GM18508 (cell line): Measurements from ENCODE around the gene PRDM16.

Experiments
- ATAC-seq: cut with Tn5 transposase; IDR thresholded peaks from one replicate; pipeline ENCODE4 v1.9.1; 2021; ENCODE audit warnings: moderate number of reproducible peaks; ENCODE audit not compliant: insufficient read depth, unreplicated experiment

The PRDM16 gene

DNA sequence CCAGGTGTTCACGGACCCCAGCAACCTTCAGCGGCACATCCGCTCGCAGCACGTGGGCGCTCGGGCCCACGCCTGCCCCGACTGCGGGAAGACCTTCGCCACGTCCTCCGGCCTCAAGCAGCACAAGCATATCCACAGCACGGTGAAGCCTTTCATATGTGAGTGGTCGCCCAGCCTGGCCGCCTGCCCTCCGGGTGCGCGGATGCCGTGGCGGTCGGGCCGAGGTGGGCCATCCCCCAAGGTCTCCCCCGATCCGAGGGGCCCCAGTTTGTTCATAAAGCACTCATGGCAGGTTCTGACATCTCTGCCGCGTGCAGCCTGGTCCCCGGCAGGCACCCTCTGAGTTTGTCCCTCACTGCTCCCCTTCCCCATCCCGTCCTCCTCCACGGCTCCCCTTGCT, 336.5 kb downstream of the PRDM16 start:
- ATAC-seq, result no peak

DNA sequence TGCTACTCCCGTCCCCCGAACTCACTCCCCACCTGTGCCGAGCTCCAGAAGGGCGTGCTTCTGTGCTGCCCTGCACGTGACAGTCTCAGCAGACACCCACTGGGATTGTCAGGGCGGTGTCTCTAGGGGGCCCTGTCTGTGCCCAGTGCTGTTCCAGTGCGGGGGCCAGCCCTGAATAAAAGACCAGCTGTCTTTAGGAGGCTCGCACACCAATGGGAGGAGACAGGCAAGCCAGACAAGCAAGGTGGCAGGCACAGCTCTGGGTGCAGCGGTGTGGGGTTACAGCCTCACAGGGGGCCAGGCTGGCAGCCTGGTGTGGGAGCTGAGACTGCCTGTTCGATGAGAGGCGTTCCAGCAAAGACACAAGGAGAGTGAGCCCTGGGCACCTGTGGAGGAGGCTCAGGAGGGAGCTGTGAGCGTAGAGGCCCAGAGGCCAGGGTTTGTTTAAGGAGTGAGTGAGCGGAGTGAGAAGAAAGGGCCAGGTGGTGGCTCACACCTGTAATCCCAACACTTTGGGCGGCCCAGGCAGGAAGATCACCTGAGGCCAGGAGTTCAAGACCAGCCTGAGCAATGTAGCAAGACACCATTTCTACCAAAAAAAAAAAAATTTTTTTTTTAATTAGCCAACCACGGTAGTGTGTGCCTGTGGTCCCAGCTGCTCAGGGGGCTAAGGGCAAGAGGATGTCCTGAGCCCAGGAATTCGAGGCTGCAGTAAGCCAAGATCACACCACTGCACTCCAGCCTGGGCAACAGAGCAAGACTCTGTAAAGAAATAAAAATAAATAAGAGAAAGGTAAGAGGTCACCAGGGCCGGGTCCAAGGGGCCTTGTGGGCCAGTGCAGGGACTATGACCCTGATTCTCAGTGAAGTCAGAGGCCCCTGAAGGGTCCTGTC, 337.2 kb downstream of the PRDM16 start:
- ATAC-seq, result no peak

DNA sequence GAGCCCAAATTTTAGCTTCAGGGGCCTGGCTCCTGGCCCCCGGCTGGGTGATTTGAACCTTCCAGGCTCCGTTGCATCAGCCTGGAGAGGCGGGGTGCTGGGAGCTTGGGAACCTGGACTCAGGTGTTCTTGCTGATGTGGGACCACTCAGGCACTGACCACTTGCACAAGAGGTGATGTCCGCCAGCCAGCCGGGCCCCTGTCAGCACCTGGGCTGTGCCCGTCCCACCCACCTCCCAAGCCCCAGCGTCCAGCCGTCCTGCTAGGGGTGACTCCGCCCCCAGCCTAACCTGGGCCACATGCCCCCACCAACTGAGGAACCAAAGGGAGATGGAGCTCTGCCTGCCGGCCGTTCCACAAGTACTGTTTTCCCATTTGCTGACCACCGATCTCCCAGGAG, 338.0 kb downstream of the PRDM16 start:
- no peak for ATAC-seq

DNA sequence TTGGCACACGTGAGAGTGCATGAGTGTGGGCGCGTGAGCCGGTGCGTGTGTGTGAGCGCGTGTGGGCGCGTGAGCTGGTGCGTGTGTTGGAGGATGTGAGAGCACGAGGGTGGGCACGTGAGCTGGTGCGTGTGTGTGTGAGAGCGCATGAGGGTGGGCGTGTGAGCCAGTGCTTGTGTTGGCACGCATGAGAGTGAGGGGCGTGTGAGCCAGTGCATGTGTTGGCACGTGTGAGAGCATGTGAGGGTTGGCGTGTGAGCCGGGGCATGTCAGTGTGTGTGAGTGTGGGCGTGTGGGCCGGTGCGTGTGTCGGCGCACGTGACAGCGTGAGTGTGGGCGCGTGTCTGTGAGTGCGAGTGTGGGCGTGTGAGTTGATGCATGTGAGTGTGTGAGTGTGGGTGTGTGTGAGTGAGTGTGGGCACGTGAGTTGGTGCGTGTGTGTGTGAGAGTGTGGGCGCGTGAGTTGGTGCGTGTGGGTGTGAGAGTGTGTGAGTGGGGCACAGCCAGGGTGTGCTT, 339.8 kb downstream of the PRDM16 start:
- ATAC-seq, result no peak

DNA sequence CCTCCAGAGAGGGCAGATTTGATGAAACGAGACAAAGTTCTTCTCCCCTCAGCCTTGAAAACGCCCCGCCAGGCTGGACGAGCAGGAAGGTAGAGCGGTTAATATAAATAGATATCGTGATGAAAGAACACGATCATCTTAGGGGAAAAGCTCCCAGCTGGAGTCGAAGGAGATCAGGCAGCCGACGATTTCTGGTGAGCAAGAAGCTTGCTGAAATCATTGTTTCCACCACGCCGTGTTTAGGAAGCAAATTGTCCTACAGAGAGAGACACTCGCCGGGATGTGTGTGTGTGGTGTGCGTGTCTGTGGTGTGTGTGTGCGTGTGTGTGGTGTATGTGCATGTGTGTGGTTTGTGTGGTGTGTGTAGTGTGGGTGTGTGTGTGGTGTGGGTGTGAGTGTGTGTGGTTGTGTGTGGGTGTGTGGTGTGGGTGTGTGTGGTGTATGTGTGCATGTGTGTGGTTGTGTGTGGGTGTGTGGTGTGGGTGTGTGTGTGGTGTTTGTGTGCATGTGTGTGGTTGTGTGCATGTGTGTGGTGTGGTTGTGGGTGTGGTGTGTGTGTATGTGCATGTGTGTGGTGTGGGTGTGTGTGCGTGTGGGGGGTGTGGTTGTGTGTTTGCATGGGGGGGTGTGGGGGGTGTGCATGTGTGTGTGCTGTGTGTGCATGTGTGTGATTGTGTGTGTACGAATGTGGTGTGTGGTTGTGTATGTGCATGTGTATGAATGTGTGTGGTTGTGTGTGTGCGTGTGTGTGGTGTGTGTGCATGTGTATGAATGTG, 340.6 kb downstream of the PRDM16 start:
- ATAC-seq, result no peak

DNA sequence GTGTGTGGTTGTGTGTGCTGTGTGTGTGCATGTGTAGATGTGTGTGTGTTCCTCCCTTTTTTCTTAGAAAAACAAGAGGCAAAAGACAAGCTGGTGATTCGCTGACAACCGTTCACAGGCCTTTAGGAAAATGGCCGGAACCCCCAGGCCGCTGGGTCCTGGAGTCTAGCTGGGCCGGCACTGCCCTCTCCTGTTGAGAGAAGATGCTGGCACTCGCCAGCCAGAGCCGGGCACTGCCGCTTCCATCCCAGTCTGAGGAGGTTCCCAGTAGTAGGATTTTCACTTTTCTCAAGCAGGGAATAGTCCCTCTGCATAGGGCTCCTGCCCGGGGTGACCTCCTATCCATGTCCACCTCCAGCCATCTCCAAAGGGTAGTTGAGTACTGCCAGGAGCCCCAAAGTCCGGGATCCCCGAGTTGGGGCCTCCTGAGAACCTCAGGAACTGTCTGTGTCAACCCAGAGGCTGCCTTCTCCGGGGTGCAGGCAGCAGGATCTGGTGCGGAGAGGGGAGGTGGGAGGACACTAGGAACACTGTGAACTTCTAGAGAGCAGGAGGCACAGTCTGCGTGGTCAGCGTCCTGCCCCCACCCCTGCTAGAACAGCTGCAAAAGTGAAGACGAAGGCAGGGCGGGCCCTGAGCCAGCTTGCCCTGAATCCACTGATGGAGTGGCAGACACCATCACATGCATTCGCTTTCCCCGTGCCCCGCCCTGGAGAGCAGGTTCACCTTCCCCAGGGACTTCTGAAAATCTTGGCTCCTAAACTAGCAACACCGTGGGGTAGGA, 341.3 kb downstream of the PRDM16 start:
- no peak for ATAC-seq

DNA sequence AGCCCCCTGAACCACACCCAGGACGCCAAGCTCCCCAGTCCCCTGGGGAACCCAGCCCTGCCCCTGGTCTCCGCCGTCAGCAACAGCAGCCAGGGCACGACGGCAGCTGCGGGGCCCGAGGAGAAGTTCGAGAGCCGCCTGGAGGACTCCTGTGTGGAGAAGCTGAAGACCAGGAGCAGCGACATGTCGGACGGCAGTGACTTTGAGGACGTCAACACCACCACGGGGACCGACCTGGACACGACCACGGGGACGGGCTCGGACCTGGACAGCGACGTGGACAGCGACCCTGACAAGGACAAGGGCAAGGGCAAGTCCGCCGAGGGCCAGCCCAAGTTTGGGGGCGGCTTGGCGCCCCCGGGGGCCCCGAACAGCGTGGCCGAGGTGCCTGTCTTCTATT, 342.8 kb downstream of the PRDM16 start:
- no peak for ATAC-seq

DNA sequence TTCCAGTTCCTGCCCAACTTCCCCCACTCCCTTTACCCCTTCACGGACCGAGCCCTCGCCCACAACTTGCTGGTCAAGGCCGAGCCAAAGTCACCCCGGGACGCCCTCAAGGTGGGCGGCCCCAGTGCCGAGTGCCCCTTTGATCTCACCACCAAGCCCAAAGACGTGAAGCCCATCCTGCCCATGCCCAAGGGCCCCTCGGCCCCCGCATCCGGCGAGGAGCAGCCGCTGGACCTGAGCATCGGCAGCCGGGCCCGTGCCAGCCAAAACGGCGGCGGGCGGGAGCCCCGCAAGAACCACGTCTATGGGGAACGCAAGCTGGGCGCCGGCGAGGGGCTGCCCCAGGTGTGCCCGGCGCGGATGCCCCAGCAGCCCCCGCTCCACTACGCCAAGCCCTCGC, 343.4 kb downstream of the PRDM16 start:
- ATAC-seq, result no peak

DNA sequence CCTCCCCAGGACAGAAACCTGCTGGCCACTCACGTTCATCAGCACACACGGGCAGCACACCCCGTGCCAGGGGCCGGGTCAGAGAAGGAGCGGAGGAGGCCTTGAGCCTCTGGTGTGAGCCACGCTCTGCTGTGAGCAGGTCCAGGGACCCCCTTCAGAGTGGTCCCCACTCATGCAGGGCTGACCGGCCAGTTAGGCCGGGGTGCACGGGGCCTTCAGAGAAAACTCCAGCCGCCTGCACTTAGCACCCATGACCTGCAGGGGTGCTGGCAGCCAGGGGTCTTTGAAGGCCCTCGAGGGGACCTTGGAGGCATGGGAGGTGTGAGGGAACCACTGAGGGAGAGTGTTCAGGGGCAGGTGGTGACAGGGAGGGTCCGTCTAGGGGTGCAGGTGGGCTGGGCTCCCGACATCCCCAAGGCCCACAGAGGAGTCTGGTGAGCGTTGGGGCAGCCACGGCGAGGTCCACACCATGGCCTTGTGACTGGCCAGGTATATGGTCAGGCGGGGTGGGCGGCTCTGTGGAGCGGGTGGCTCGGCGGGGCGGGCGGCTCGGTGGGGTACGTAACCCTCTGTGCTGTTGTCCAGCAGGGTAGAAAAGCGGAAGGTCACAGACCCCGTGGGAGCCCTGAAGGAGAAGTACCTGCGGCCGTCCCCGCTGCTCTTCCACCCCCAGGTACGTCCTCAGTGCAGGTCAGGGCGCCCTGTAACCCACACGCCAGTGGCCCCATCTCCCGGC, 345.1 kb downstream of the PRDM16 start:
- no peak for ATAC-seq

DNA sequence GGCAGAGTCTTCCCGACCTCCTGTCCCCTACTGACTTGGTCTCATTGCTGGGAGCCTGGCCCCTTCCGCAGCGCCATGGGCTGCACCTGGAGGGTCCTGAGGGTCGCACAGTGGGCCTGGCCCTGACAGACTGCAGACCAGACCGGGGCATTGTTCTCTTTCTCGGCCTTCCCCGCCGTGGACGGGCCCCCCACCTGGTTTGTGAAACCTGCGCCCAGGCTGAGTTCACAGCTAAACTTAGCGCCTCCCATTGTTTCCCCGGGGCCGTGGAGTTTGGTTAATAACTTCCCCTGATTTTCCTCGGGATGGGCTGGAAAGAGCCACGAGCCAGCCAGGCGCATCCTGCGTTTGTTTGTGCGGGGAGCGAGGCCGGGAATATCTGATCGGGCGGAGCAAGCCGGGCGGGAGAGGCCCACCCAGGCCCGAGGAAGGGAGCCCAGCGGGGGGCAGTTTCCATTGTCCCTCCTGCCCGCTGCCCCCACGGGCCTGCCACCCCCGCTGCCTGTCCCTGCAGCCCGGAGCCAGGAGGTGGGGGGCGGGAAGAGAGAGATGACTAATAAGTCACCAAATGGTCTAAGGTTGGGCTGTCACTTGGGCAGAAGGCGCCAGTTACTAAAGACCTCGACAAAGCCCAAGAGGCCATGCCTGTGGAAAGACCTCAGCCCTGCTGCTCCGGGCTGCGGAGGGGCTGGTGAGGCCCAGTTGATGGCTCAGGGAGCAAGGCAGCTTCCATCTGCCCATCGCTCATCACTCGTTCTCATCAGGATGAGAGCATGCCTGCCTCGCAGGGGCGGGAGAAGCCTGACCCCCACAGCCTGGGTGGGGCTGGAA, 346.5 kb downstream of the PRDM16 start:
- no peak for ATAC-seq

DNA sequence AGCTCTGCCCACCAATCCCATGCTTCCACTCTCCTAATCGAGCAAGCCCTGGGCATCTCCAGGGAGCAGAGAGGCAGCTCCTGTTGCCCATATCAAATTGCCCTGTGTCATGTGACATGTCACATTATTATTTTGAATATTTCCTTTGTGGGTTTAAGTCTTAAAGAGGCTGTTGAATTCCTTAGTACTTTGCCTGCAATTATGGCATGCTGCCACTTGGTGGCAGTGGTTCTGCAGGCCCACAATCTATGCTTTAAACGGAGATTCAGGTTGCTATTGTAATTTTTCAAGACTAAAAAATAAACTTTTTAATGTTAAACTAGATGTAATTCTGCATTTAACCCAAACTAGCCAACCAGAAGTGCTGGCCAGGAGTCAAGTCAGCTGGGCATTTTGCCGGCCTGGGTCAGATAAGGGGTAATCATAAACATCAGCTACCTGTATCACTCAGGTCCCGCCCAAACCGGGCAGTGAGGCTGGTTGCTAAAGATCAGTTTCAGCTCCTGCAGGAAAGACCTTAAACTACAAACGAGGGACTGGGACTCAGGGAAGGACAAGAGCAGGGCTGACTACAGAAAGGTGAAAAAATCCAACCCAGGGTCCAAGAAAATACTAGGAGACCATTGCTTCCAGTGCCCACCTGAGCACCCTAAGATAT, 348.2 kb downstream of the PRDM16 start:
- no peak for ATAC-seq

DNA sequence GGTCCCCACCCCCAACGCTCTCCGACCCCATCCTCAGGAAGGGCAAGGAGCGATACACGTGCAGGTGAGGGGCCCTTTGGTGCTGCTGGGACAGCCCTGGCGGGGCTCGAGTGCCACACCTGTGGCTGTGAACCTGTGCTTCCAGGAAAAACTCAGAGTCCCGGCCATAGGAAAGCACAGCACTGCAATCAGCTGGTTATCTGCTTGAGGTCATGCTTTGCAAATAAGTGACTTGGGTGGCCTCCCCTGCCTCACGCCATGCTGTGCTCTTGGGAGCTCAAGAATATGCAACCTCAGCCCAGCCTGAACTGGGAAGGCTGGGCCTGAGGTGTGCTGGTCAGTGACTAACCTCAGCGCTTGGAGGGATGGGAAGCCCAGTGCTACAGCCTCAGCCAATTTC, 348.9 kb downstream of the PRDM16 start:
- ATAC-seq, result no peak

DNA sequence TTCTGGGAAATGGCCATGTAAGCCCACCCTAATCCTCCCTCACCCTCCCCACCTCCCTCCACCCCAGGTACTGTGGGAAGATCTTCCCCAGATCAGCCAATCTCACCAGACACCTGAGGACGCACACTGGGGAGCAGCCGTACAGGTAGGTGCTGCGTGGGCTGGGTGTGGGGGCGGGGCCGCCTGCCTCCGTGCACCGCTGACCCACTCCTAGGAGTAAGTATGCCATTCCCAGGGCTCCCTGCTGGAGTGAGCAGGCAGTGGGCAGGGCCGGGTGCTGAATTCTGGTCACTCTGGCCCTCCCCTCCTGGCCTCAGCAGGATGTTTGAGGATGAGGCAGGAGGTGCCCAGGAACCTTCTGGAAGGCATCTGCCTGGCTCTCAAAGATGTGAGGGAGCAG, 349.6 kb downstream of the PRDM16 start:
- ATAC-seq, result no peak

DNA sequence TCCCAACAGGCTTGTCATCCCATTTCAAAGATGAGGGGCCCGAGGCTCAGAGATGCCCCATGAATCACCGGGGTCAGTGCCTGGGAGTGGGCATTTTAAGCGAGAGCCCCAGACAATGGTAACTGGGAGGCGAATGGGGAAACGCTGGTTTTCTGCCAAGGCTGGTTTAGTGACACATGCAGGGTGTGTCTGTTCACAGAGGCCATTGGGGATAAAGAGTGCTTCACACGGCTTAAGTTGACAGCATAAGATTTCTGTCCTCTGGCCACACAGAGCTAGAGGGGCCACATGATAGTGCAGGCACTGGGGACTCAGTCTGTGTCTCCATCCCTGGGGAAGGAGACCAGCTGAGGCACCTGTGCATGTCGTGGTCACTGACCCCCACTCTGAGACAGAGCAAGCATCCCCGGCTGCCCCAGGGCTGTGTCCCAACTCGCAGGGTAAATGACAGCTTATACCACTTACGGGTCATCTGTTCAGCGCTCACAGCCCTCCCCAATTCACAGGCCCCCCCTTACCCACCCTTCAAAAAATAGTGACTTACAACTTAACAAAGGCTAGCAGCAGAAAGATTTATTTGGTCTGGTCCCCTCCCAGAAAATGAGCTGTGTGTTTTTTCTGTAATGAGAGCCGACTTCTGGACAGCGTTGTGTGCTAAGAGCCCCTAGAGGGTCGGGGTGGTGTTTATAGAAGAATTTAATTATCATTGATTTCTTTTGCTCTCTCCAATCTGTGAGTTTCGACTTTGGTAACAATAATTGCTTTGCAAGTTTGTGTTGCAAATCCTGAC, 350.6 kb downstream of the PRDM16 start:
- no peak for ATAC-seq

DNA sequence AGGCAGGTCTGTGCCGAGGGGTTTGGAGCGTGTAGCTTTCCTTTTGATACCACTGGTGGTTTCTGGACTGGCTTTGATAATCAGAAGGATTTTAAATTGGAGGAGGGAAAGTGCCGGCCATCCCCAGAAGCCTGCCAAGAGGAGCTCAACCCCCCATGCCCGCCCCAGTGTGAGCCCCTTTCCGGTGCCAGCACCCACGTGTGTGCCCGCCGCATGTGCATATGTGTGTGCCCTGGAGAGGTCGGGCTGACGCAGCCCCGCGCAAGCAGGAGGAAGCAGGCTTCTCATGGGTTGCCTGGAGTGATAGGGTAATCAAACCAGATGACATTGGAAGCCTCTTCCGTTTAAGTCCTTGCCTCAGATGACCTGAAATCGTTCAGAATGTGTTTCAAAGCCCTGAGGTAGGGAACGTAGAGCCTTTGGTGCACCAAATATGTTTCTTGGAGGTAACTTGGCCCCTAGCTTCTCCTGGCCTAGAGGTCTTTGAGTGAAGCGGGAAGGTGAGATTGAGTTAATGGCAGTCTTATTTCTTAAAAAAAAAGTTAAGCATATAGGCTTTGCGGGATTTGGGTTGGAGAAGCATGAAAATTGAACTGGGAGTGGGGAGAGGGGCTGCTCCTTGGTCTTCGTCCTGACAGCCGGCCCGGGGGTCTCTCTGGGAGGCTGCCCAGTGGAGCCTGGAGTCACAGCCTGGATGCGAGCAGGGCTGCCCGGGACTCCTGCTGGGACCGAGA, 351.4 kb downstream of the PRDM16 start:
- ATAC-seq, result no peak

DNA sequence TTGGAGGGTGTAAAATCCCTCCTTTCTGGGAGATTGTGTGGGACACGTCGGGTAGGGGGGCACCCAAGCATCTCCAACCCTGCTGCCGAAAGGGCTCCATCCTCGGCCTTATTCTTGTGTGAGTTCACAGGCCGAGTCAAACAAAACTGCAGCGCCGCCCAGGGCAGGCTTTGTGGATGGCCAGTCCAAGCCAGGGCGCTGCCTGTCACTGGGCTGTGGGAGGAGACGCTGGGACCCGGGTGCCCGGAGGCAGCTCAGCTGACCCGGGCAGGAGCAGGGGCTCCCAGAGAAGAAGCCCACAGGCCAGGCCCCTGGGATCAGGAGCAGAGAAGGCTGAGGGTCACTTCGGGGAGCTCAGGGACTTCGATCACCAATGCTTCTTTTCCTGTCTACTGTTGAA, 353.6 kb downstream of the PRDM16 start:
- no peak for ATAC-seq

DNA sequence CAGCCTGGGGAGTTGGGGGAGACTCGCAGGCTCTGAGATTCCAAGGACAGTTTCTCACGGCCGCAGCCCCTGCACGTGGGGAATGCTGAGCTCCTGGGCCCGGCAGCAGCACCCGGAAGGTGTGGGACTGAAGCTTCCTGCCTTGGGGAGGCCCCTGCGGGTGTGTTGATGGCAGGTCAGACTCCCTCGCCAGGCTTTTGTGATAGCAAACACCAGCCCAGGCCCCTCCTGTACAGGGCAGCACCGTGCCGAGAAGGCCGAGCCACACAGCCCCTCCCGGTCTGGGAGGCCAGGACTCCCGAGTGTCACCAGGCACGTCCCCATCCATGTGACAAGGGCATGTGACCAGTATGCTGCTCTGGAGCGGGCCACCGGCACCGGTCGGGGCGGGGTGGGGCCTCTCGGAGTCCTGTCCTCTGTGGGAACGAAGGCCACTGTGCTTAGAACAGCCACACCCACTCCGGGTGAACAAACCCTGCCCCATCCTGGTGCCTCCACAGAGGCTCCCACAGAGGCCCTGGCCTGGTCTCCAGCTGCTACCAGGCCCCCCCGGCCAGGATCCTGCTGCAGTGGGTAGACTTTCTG, 354.3 kb downstream of the PRDM16 start:
- no peak for ATAC-seq
